Iris pigment epithelial cell (primary cell): Measurements from ENCODE around the gene PEX26.
"Not testable (repeated sequence)": the region's sequence is repeated elsewhere in the genome, so short reads cannot be mapped to it uniquely, and the experiment has no call there.

ENCODE experiments used
- DNase-seq: peaks from one replicate; pipeline ENCODE4 v3.0.0-alpha.2; 2011; ENCODE audit warnings: low read depth

PEX26 gene

DNA sequence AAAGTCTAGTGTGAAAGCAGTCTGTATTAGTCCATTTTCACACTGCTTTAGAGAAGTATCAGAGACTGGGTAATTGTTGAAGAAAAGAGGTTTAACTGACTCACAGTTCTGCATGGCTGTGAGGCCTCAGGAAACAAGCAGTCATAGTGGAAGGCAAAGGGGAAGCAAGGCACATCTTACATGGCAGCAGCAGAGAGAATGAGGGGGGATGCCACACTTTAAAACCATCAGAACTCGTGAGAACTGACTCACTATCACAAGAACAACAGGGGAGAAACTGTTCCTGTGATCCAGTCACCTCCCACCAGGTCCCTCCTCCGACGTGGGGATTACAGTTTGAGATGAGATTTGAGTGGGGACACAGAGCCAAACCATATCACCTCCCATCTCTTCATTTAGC lies 19.0 kb downstream of the PEX26 start:
- no peak for DNase-seq

DNA sequence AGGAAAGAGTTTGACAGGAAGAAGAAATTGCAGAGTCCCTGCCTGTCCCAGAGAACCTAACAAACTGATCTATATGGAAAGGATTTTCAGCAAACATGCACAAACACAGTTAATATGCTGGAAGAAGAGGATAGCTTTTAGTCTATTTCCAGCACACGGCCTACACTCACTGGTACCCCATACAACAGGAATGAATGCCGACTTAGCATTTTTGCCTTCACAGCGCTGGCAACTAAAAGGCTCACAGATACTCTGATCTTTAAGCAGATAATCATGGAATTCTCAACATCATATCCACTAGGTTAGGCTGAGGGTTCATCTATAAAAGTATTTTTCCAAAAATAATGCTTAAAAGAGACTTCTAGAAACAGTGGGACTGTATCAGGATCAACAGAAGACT lies 23.0 kb downstream of the PEX26 start:
- no peak for DNase-seq

DNA sequence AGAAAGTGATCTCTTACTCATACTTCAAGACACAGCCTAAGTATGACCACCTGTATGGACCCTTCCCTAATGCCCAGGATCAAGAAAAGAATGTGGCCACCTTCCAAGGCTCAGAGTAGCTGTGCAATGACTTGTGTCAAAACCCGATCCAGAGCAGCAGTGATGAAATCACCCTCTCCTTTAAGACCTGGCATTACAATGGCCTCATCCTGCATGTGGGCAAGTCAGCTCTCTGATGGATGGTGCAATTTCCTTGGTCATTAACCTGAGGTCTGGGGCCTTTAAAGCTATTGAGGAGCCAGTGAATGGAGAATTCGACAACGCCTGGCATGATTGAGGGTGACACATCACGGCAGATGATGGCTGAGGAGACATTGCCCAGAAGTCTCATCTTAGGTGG lies 23.7 kb downstream of the PEX26 start:
- no peak for DNase-seq

DNA sequence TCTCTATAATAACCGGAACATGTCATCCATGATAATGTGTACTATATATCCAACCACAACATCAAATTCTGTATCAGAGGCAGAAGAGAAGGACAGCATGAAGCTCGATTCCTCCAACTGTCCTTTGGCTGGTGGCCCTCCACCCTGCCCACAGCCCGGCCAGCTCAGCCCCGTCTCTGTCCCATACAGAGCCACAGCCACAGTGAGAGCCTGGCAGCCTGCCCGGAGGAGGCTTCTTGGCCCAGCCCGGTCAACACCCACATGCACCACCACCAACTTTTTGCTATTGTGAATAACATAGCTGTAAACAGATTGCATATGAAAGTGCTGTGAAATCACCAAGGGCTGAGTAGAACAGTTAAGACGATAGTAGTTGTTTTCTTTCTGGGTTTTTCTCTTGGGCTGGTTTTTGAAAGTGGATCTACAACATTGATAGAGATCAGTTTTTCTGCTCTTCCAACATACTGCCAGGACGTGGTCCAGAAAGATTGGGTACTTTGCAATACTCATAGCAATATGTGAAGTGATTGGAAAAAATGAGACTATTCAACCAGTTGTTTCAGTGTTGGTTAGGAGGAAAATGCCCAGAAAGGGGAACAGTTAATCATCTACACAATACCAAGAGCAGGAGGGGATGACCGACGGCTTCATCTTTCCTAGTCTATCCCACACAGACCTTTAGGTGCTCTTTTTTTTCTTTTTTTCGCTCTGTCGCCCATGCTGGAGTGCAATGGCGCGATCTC lies 25.9 kb downstream of the PEX26 start:
- no peak for DNase-seq

DNA sequence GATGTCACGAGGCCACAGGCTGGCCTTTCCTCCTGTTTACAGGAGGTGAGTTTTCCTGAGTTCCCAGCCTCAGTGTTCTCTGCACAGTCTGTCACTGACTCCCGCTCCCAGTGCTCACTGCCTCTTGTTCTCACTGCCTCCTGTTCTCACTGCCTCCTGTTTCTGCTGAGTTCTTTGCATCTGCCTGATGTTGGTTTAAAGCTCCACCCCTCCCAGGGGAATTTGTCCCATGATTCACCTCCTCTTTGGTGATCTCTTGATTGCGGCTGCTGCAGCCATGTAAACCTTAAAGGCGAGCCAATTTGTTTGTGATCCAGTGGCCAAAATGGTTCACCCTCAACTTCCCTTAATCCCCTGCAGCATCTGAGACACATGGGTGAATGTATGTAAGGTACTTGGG lies 26.8 kb downstream of the PEX26 start:
- peak; percentile 28 for DNase-seq

DNA sequence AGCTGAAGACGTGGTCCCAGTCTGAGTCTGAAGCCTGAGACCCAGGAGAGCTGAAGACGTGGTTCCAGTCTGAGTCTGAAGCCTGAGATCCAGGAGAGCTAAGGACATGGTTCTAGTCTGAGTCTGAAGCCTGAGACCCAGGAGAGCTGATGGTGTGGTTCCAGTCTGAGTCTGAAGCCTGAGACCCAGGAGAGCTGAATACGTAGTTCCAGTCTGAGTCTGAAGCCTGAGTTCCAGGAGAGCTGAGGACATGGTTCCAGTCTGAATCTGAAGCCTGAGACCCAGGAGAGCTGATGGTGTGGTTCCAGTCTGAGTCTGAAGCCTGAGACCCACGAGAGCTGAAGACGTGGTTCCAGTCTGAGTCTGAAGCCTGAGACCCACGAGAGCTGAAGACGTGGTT lies 28.2 kb downstream of the PEX26 start:
- DNase-seq = not testable (repeated sequence)

DNA sequence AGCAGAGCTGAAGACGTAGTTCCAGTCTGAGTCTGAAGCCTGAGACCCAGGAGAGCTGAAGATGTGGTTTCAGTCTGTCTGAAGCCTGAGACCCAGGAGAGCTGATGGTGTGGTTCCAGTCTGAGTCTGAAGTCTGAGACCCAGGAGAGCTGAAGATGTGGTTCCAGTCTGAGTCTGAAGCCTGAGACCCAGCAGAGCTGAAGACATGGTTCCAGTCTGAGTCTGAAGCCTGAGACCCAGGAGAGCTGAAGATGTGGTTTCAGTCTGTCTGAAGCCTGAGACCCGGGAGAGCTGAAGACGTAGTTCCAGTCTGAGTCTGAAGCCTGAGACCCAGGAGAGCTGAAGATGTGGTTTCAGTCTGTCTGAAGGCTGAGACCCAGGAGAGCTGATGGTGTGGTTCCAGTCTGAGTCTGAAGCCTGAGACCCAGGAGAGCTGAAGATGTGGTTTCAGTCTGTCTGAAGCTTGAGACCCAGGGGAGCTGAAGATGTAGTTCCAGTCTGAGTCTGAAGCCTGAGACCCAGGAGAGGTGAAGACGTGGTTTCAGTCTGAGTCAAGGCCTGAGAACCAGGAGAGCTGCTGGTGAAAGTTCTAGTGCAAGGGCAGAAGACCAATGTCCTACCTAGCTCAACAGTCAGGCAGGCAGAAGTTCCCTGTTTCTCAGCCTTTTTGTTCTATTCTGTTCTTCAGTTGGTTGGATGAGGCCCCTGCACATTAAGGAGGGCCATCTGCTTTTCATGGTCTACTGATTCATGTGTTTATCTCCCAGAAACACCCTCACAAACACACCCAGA lies 29.0 kb downstream of the PEX26 start:
- DNase-seq = not testable (repeated sequence)

DNA sequence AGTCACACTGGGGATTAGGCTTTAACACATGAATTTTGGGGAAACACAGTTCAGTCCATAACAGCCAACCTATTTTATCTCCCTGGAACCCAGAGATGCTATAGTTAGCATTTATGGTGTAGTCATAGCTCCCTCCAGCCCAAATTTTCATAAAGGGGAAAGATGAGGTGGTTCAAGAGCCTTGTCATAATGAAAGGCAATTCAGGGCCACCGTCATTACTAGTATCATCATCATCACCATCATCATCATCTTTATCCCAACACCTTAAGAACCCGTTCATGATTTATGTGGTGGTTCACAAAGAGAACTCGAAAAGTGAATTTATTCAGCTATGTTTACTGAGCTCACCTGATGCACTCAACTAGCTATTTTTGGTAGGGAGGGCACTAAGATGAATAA lies 30.4 kb downstream of the PEX26 start:
- DNase-seq = no peak

DNA sequence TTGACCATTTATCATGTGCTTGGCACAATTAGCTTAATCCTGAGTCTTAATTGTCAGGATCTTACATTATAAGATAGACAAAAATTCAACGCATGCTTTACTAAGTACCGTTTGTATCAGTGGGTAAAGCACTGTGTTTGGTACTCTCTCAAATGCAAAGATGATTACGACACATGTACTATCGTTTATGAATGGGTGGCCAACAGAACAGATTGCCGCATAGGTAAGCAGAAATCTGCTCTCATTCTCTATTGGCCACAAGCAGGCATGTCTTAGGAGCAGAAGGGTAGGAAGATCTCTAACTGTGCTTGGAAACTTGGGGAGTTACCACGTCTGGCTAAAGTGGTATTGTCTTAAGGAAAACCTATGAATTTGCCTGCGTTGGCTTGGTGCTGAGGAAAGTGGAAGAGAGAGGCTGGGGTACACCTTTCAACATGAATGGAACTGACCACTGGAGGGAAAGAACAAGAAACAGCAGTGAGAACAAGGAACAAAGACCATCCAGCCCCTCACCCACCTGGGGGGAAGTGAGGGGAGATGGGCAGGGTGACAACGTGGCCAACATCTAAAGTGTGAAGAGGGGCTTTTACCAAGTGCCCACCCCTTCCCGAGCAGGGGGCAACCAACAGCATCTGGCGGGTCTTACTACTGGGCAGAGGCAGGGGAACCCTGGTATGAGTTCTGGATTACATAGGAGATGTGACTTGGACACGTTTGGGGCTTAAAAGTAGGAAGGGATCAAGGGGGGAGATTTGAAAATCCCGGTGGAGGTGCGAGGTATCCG lies 31.8 kb downstream of the PEX26 start:
- DNase-seq = no peak

DNA sequence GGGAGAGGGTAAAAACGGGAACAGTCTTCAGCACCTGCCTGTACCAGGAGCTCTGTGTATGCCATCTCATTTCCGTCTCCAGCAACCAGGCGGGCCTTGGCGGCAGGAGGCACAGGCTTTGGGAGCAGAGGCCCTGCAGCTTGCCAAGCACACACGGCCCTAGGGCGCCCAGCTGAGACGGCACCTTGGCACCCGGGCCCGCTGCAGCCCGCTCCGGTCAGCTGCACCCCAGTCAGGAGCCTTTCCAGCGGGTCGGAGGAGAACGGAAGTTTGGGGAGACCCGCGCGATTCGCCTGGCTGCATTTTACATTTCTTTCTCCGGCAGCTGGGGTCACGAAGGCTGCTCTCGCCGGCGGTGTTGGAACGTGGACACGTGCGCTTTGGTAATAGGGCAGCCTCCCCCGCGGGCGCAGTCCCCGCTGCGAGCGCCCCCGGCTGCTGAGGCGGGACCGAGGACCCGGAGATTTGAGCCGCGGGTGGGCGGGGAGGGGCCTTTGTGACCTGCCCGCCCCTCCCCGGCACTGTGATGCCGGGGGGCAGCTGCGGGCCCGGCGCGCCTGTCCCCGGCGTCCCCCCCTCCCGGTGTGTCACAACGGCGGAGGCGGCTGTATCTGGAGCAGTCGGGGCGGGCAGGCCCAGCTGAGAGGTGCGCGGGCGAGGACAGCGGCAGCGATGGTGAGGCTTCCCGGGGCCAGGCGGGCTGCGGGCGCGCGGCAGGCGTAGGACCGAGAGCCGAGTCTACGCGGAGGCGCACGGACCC lies 32.6 kb downstream of the PEX26 start, which contains the start of gene TUBA8:
TUBA8 (plus strand) TSS at position 616 of the 760 bp plus-strand sequence; CDS start at position 673, 57 bp downstream.
- peak; percentile 31 for DNase-seq

DNA sequence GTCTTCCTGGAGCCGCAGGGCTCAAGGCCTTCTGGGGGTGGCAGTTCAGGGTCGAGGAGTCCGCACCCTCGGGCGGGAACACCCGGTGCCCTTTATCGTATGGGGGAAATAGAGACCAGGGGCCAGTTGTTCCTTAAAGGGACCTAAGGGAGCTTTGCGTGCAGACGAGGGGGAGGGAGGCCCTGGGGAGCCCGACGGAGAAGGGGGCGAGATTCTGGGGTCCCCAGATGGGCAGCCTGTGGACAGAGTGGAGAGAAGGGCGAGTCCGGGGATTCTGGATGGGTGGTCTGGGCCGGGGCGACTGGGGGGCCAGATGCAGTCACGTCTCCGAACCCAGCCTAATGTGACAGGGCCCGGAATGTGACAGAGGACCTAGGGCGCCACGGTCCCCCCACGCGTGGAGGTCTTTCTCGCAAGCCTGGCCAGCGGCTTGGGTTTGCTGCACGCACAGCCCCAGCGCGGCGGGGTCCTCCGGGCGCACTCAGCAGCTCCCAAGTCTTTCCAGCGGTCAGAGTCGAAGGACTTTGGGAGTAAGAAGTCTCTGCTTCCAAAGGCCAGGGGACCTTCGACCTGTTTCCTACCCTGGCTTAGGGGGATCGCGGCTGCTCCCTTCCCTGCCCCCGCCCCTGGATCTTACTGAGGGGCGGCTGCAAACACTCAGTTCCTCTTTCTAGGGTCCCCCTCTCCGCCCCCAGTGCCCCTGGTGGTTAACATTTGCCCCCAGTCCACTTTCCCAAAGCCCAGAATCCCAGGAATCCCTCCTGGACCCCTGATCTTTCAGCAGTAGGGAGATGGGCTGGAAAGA lies 33.4 kb downstream of the PEX26 start:
- DNase-seq = no peak

DNA sequence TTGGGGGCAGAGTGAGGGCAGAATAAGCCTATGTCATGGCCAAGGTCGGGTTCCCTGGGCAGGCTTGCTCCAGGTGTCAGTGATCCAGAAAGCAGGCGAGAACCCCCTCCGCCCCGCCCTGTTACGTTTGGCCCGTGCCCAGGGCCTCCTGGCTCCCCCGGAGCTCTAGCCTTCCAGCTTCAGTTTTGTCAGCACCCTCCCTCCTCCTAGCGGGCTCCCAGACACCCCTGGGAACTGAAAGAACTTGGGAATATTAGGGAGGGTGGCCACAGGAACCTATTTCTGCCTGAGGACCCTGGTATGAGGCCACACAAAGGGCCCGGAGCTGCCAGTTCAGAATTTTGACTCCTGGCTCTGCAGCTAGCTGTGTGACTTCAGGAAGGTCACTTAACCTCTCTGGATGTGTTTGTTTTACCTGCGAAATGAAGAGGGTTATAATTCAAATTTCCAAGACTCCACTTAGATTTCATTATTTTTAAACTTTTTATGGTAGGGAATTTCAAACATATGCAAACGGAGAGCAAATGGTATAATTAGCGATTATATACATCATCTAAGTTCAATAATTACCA lies 34.1 kb downstream of the PEX26 start:
- DNase-seq = no peak

DNA sequence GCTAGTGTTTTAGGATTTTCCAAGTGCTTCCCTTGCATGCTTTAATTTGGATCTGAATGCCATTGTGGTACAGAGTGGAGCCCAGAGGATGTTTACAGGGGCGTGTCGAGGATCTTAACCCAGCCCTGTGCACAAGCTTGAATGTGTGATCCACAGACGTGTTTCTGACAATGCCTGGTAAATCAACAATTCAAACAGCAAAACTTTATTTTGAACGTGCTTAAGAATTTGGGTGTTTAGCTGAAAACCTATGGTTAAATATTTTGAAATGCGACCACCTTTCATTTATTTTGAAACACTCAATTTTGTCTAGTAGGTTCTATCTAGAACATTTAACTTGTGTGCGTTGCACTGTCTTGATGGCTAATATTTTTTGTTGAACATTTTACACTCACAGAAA lies 34.6 kb downstream of the PEX26 start:
- DNase-seq = no peak

DNA sequence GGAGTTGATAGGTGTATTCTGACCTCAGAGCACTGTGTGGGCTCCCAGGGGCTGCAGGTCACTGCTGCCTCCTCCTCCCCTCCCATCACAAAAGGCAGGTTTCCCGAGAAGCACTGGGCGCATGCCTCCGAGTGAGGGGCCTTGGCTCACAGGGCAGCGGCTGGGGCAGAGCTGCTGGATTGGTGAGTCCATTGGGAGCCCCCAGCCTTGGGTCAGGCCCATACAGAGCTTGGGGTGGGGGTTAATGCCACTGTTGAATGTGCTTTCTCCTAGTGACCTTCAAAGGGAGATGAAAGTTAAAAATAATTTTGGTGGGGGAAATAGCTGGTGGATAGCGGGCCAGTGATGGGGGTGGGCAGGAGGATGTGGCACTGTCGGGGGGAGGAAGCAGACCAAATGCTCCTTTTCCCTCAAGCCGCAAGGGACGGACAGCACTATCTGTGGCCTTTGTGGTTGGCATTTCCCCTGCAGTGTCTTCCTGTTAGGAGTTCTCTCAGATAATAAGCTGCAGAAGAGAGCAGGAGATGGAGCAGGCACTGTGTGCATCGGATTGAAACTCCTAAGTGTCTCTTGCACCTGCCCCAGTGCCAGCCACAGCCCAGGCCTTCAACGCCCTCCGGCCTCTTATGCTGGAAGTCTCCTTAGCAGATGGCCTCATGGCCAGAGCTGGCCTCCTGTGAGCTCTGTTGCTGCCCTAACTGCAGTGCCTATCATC lies 36.0 kb downstream of the PEX26 start:
- no peak for DNase-seq

DNA sequence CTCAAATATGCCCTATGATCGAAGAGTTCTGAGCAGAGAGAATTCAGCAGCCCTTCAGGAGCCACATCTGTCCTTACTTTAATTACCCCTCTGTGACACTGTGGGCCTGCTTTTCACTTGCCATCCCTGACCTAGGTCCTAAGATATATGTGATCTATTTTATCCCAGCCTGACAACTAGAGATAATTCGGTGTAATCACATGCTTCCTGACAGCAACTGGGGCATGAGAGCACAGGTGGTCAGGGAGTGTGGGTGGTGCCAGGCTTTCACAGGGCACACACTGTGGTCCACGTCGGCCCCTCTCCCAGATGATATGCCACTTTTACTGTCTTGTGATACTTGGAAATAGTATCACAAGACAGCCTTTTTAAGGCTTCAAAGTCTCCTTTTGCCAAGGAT lies 36.7 kb downstream of the PEX26 start:
- no peak for DNase-seq

DNA sequence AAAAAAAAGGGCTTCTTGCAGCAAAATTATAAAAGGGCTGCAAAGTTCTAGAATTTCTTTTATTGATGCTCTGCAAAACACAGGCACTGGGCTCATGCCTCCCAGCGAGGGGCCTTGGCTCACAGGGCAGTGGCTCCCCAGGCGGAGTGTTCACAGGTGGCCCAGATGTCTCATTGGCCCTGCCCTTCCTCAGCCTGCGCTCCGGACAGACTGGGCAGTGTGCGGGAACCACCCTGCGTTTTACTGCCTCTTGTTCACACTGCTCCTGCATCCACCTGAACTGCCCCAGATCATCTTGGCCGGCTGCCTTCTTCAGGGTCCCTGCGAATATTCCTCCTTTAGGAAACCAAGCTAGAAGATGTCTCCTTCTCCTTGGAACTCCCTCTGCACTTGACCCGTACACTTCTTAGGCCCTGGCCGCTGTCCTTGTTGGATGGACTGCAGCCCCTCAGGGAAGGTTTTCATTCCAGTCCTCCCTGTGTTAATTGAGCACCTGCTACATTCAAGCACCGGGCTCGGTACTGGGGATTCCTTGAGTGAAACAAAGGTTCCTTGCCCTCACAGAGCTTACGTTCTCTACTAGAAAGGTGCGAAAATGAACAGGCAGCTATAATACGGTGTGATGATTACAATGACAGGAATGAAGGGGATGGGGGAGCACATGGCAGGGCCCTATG lies 37.3 kb downstream of the PEX26 start:
- no peak for DNase-seq

DNA sequence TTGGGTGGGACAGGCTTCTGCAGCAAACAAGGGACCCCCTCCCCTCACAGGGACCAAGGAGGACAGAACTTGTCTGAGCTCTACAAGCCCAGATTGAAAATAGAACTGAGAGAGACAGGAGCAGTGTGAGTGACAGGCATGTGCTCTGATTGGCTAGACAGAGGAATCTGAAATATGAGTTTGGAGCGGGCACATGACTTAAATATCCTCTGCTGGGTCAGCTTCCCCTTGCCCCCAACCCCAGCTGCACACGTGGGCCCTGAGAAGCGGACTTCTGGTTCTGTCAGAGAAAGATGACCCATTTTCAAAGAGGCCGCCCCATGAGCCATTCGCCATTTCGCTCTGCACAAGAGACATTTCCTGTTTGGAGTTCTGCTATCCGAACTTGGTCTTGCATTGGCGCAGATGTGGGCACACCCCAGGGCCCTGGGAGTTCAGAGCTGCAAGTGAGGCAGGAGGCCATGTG lies 38.1 kb downstream of the PEX26 start:
- DNase-seq = no peak

DNA sequence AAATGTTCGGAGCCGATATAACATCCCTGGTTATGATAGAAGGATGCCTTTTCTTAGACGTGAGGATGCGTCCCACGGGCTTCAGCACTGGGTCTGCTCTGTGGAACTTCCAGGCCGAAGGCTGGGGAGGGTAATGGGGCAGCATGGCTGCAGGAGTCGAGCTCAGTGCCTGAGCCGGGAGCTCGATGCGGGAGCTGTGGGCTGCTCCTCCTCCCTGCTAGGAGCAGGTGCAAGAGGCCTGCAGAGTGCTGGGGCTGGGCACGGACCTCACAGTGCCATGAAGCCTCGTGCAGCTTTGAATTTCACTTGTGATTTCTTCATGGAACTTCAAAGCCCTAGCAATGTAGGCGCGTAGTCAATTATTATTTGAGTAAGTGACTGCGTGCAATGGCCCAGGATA lies 38.8 kb downstream of the PEX26 start:
- no peak for DNase-seq

DNA sequence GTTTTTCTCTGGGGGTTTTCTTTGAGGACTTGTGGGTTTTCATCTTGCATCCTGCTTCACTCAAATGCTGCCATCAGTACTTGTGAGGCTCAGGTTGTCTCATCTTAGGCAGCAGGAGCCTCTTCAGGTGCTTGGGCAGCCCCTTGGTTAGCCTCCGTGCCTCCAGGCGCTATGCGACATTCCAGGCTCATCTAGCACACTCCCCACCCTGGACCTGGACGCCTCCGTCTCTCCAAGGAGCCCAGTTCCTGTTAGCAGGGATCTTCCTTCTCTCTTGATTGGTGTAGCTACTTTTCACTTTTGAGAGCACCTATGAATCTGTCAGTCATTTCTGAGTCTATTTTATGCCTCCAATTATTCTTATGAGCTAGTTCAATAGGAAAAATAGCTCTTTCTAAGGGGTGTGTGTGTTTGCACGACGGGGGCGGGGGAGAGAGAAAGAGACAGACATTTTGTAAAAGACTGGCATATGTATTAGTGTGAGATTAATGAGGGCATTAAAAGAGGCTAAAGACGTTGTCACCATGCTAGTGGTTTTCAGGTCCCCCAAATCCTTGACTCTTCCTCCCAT lies 40.6 kb downstream of the PEX26 start:
- no peak for DNase-seq
